Measurements from ENCODE around the gene NOS2.

The NOS2 gene

DNA sequence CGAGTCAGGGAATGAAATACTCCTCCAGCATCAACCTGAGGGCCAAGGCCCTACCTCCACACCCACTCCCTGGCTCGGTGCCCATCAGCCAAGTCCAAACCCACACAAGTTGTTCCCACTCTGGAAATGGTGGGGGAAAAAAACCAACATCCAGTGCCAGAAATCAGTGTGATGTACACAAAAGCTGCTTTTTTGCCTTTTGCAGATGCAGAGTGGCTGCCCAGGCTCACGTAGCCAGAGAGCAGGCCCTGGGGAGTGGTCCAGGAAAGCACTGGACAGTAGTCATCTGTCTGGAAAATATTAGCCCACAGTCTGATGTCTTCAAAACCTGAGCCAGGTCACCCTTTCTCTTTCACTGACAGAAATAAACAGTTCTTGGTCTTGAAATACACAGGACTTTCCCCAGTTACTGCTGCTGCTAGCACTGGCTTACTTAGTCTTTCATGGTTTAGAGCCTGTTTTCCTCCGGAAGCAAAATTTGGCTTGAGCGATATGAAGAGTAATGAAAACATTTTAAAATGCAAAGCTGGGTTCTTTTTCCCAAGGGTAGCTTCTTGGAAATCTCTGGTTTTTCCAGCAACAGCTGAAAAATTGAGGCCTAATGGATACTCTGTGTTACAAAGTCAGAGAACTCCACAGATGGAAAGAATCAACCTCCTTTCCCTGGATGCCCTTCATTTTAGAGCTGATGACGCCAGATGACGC is 18.2 kb upstream of the NOS2 start:
- DNase-seq: no peak

DNA sequence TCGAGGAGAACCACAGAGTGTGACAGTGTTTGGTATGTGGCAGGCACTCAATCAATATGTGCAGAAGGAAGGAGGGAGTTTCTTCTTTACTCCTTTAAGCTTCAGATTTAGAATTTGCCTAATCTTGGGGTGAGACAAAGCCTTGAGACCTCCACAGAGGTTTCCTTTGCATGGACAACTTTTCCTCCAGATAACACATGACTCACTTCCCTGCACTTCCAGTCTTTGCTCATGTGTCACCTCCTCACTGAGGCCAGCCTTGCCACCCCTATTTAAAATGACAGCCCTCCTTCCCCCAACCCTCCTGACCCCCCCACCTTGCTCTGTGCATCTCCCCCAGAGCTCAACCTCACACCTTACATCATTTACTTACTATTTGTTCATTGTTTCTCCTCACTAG is 17.4 kb upstream of the NOS2 start:
- no peak for DNase-seq

DNA sequence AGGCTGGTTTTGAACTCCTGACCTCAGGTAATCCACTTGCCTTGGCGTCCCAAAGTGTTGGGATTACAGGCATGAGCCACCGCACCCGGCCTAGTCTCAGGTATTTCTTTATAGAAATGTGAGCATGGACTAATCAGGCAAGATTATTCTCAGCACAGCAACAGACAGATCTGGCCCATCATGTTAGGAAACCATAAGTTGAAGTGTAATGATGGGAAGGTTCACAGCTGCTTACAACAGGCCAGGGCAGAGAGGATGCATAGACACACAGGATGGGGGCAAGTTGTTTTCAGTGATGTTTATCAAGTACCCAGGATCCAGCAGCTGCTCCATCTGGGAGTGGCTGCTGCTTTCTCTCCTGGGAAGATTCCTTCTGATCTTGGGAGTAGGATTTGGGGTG is 16.6 kb upstream of the NOS2 start:
- no peak for DNase-seq

DNA sequence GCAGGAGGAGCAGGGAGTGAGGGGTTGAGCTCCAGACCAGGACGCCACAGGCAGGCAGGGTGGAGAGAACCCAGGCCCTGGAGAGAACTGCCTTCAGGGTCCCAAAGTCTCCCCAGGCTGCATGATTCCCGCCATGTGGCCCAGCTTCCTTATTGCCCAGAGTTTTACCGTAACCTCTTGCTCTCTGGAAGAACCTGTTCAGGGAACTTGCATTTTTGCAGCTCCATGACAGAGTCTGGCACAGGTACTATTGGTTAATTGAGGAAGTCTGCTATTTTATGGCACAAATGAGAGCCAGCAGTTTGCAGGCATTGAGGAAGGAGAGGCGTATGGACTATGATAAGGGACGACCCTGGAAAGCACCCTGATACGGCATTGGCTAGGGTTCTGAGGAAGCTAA is 11.6 kb upstream of the NOS2 start:
- DNase-seq: no peak

DNA sequence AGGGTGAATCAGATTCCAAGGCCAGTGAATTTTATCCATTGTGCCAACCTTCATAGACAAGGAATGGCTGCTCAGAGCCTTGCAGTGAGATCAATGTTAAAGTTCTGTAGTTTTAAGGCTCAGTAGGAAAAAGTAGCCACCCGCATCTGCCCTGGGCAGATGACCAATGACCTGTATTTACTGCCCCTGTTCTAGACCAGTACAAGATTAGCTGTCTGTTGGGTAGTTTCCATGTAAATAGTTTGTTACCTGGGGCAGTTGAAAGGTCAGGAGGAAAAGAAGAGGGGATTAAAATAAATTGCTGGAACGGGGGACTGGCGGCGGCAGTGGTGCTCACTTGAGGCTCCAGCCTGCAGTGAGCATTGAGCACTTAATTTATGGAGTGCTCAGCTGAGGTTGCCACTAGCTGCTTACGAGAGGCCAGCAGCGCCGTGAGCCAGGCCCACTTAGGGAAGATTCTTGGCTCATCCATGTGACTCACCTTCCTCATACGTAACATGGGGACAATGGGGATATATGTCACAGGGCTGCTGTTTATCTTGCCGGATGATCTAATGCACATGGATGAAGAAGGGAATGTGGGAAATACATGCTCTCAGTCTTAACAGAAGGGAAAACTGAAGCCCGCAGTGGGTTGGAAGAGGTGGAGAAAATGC is 10.7 kb upstream of the NOS2 start:
- DNase-seq: no peak

DNA sequence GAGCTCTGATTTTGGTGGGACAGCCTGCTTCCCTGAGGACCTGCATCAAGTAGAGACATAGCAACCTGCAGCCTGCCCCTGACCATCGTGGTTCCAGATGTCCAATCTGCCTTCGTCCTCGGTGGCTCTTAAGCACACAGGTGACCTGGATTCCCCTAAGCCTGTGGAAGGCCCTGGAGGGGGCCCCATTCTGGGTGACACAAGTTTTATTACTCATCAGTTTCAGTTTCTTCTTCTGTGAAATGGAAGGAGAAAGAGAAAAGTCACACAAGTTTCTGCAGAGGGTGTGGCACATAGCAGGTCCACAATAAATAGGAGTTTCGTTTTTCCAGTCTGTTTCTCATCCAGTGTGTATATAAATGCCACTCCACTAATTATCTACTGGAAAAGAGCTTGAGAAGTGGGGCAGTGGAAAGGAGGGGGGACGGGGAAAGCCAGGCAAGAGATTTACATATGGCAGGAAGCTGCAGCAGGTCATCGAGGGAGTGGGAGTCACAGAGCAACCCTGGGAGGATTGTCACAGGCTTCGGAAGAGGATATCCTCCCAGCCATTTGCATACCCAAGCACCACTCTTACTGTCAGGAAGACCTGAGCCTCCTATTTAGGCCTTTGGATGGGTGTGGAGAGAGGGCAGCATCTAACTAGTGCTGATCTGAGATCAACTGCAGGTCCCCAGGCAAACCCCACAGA is 10.0 kb upstream of the NOS2 start:
- no peak for DNase-seq

DNA sequence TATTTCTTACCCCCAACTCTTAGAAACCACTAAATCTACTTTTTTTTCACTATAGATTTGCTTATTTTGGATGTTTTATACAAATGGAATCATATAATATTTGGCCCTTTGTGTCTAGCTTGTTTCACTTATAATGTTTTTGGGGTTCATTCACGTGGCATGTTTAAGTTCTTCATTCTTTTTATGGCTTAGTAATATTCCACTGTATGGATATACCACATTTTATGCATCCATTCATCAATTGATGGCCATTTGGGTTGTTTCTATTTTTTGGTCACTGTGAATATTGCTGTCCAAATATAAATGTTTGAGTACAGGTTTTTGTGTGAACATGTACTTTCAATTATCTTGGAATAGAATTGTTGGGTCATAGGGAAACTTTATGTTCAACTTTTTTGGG is 9.2 kb upstream of the NOS2 start:
- DNase-seq: no peak

DNA sequence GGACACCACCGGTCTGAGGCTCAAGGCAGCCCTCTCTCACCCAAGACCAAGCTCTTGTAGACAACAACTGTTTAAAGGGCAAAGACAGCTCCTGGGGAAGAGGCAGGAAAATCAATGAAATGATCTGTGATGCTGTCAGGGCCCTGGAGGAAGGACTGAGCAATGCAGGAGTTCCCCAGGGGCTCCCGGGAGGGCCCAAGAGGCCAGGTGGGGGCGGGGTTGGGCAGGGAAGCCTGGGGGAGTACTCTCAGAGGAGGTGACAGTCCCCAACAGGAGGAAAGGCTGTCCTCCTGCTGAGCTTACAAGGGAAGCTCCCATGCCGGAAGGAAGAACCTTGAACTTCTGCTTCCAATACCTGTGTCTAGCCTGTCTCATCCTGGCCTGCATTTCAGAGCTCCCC is 8.3 kb upstream of the NOS2 start:
- no peak for DNase-seq

DNA sequence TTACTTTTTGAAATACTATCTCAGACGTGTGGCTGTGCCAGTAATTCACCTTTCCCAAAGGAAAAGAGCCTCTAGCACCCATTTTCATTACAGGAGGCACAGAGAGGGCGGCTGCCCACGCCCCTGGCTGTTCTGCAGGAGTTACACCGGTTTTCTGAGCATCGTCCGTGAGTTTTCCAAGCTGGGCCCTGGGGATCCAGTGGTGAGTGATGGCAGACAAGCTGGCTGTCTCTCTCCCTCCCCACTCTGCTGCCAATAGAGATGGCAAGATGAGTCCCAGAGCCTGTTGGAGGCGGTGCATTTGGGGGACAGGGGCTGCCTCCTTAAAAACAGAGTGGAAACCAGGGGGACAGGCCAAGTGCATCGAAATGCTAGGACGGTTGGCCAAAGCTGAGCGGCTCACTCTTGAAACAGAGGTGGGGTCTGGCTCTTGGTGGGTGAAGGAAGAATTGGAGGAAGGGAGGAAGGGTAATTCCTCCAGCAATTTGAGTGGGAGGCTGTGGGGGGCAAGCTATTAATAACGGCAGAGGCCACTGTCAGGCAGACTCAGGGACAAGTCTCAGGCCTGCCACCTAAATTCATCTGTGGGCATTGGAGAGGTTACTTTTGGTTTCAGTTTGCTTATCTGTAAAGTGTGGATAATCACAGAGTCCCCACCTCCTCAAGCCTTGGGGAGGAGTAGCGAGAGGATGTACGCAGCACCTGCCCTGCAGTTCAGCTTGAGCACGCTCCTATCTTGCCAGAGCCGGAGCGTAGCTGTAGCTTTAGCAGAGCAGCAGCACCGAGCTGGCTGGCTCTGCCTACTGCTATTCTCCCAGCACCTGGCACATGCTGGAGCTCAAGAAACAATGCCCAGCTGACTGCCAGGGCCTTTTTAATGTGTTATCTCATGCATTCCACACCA is 7.5 kb upstream of the NOS2 start:
- DNase-seq: peak; percentile 75

DNA sequence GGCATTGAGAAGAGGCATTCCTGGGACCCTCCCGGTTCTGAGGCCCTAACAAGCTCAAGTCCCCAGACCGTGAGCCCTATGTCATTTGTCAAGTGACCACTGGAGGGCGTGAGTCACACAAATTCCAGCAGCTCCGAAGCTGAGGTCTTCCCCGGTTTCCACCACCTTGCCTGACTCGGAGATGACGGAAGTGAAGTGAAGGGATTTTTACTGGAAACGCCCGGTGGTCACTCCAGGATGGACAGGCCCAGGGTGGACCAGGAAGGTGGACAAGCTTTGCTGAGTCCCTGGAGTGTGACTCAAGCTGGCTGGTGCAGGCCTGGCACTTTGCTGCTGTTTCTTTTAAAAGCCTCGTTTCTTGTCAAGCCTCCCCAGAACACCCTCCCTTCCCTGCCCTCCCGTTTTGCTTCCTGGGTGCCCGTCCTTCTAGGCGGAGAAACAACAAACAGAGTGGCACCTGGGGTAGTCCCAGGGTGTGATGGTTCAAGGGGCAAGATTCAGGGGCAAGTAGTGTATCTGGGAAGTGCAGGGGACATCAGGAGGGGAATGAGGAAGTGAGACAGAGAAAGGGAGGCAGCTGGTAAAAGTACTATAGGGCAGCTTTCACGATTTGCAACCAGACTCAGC is 5.3 kb upstream of the NOS2 start:
- DNase-seq: peak; percentile 89

DNA sequence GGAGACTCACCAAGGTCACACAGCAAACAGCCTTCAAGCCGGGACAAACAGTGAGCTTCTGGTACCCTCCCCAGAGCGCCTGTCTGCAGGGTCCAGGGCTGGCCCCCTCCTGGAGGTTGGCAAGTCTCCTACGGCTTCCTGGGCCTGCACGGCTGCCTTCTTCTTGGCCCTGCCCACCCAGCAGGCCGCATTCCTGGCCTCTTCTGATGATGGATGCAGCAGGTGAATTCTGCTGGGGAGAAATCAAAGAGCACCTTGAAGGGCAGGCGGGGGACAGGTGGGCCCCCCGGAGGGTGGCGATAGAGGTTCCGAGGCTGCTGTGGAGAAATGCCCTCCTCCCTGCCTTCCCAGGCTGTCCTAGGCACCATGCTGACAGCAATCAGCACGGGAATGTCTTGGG is 3.8 kb upstream of the NOS2 start:
- DNase-seq: no peak

DNA sequence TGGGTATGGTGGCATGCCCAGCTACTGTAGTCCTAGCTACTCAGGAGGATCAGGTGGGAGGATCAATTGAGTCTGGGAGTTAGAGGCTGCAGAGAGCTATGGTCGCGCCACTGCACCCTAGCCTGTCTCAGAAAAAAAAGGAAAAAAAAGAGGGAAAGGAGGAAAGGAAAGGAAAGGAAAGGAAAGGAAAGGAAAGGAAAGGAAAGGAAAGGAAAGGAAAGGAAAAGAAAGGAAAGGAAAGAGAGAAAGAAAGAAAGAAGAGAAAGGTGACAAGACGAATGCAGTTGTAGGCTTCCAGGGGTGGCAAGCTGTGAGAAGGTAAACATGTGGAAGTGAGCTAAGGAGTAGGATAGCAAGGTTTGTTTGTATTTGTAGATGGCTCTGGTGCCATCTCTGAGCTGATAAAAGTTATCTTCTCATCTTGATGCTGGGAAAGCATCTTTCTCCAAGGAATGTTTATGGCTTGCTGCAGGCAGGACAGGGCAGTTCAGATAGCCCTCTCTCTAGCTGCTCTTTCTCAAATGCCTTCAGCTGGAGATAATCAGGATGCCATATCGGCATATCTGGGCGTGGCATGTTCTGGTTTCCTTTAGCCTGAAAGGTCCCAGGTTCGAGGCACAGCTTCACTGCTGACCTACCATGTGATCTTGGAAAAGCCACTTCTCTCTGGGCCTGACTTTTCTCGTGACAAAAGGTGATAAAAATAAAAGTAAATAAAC is 2.8 kb upstream of the NOS2 start:
- no peak for DNase-seq

DNA sequence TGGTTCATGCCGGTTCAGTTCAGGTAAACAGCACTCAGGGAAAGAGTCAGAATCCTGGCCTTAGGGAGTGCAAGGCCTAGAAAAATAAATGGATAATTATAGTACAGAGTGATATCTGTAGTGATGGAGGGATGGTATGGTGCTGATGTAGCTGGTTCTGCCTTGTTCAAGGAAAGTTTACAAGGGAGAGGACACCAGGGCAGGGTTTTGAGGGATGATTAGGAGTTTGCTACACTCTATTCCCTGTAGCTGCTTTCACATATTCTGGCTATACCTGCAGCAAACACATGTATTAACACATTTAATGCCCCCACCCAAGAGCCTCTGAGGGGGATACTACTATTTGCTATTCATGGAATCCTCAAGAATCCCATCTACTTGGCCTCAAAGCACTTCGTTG is 1.7 kb upstream of the NOS2 start:
- DNase-seq: no peak

DNA sequence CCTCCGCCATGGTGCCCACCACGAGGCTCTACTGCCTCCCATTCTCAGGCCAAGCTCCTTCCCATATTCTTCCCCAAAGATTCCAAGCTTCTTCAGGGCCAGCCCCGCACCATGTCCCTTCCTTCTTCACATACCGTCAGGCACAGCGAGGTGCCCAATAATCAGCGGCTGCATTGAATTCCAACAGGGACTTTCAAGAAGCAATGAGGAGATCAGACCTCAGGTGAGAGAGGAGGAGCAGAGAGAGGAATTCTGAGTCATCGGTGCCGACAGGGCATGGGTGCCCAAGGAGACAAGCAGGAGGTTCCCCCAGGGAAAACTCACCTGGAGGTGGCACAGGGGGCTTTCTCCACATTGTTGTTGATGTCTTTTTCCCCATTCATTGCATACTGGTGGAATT is 2.0 kb downstream of the NOS2 start:
- no peak for DNase-seq

DNA sequence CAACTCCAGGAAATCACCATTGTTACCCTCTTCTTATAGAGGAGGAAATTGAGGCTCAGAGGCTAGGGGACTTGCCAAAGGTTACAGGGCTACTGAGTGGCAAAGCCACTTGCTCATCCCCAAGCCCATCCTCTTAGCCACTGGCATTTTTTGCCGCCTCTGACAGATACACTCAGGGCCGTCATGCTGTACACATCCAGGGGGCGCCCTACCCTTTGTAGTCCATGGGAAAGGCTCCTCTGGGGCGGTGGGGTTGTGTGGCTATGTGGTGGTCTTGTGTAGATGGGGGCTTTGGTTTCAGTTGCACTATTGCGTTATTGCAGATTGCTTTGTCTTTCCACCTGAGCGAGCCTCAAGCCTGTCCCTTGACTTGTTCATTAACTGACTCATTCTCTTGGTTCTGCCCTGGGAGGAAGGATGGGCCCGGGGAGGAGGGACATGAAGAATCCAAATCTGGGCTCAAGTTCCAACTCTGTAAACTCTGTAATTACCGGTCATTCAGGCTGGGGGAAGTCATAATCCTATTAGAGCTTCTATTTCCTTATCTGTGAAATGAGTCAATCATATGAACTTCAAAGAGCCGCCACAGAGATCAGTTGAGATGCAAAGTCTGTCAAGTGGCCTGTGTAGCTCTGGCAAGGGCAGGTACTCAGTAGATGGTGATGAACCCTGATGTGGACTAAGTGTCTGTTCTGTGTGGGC is 2.8 kb downstream of the NOS2 start:
- DNase-seq: no peak

DNA sequence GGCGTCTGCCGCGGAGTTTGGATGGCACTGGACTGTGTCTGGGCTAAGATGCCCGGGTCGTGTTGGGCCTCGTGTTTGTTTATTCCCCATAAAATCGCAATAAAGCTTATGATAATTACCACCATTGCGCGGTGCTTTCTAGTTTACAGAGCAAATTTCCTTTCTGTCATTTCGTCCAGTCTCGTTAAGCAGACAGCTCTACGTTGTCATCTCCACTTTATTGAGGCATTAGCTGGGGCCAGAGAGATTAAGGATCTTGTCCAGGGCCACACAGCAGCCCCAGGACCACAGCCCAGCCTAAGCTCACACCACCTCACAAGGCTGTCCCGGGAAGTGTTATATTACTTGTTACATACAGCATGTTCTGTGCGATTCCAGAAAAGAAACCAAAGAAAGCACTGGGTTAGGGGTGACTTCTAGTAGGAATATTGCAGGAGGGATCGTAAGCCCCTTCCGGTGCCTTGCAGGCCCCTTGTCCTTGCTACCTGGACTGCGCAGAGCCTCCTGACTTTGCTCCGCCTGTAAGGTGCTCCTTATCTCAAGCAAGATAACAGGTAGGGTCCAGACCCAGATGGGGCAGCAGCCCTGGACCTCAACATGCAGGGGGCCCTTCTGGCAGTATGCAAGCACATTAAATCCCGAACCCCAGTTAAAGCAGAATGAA is 6.3 kb downstream of the NOS2 start:
- DNase-seq: no peak

DNA sequence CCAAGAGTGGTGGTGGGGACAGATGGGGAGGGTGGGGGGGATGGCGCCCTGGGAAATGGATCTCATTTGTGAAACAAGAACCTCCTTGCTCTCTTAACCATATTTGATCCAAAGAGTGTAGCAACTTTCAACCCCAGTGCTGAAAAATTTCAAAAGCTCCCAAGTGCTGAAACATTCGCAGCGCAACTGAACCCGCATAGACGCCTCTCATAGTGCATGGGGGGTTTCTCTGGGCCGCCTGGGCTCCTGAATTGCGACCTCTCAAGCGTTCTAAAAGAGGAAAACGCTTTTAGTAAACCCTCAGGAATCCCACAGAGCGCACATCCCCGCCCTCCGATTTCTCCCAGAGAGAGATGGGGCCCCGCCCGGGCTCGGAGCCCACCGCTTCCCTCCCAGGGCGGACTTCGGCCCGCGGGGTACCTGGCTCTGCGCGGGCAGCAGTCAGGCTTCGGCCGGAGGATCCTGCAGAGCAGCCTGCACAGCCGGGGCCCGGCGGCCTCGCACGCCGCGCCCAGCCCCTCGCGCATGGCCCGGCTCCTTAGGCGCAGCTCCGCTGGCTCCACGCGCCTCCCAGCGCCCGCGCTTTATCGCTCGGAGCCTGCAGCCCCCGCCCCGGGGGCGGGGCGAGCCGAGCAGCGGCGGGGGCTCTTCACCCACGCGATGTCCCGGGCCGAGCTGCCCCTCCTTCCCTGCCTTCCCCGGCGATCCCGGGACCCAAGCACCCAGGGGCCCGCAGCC is 7.0 kb downstream of the NOS2 start:
- peak; percentile 47 for DNase-seq

DNA sequence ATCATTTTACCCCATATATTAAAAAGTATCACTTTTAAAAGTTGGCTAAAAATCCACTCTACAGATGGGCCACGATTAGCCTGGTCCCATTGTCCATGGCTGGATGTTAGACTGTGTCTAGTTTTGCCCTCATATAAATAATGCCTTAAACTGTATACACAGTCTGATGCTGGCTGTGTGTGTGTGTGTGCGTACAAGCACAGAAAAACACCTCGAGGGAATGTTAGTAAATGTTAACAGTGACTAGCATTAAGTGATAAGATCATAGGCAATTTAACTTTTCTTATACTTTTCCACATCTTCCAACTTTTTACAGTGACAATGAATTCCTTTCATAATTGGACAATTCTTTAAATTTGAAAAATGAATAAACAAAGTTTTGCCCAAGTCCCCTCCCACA is 8.2 kb downstream of the NOS2 start:
- DNase-seq: no peak

DNA sequence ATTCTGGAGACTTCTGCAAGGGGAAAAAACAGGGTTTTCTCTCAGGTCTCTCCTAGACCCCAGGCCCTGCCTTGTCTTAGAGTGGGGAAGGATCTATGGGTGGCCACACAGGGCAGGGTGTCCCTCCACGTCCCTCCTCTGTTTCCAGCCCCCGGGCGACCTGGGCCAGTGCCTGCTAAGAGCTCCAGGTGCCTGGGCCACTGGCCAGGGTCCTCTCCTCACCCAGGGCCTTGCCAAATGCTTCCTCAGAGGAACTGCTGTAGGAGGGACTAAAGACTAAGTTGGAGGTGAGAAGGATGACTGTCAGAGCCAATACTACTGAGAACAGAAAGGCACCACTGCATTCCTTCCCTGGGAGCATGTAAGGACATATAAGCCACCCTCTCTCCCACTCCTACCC is 11.4 kb downstream of the NOS2 start:
- DNase-seq: no peak
